CD4-positive, alpha-beta T cell treated with Interleukin-4 for 1 hour (primary cell): ENCODE results near the gene DNAH1.

ENCODE experiments used
- DNase-seq, 2 donors: peaks; one replicate each; pipeline ENCODE4 v3.0.0-alpha.2; 2020 to 2022

Gene DNAH1

GRCh38 chr3:52406791-52407510 lies 90.8 kb downstream of the DNAH1 start:
- DNase-seq: no peak

GRCh38 chr3:52407779-52408178 lies 91.7 kb downstream of the DNAH1 start:
- no peak for DNase-seq

- no peak for DNase-seq
These were observed 92.3 kb downstream of the DNAH1 start for GRCh38 chr3:52408466-52408865.

- DNase-seq: no peak
These were observed 99.7 kb downstream of the DNAH1 start for GRCh38 chr3:52415800-52416199.

- no peak for DNase-seq
These were observed 104.3 kb downstream of the DNAH1 start for GRCh38 chr3:52420388-52420787.

- no peak for DNase-seq
These were observed 106.5 kb downstream of the DNAH1 start for GRCh38 chr3:52422669-52423068.

- DNase-seq: no peak
These were observed 107.1 kb downstream of the DNAH1 start for GRCh38 chr3:52423173-52423572.

- DNase-seq: peak; percentile 40 to 53
These were observed 112.3 kb downstream of the DNAH1 start for GRCh38 chr3:52428151-52429005.

GRCh38 chr3:52429031-52429430 lies 112.9 kb downstream of the DNAH1 start:
- DNase-seq: no peak

GRCh38 chr3:52429779-52430415 lies 113.8 kb downstream of the DNAH1 start:
- no peak for DNase-seq

- DNase-seq: no peak
These were observed 114.3 kb downstream of the DNAH1 start for GRCh38 chr3:52430416-52430810.

- no peak for DNase-seq
These were observed 115.5 kb downstream of the DNAH1 start for GRCh38 chr3:52431459-52432223.

GRCh38 chr3:52432225-52432624 lies 116.1 kb downstream of the DNAH1 start:
- no peak for DNase-seq

GRCh38 chr3:52432691-52433141 lies 116.6 kb downstream of the DNAH1 start:
- no peak for DNase-seq

GRCh38 chr3:52433328-52433995 lies 117.3 kb downstream of the DNAH1 start:
- no peak for DNase-seq

- no peak for DNase-seq
These were observed 117.9 kb downstream of the DNAH1 start for GRCh38 chr3:52433996-52434479.

- no peak for DNase-seq
These were observed 118.5 kb downstream of the DNAH1 start for GRCh38 chr3:52434491-52435115.

- DNase-seq: no peak
These were observed 119.4 kb downstream of the DNAH1 start for GRCh38 chr3:52435246-52436101.

- no peak for DNase-seq
These were observed 120.5 kb downstream of the DNAH1 start for GRCh38 chr3:52436500-52437149.
